Measurements from ENCODE around the gene M1AP.

The M1AP gene

GRCh38 chr2:74597410-74597809 is 50.7 kb downstream of the M1AP start:
- DNase-seq (ENCODE audit: low spot score): no peak

DNA sequence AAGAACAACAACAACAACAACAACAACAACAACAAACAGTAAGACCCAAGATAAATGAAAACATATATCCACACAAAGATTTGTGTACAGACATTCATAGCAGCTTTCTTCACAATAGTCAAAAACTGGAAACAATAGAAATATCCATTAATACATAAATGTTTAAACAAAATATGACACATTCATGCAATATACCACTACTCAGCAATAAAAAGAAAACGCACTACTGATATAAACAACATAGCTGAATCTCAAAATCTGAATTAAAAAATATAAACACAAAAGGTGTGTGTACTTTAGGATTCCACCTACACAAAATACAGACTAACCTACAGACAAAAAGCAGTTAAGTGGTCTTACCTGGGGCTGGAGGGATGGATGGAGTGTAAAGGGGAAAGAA is 51.5 kb downstream of the M1AP start:
- DNase-seq (ENCODE audit: low spot score): no peak

GRCh38 chr2:74593826-74594772 is 54.0 kb downstream of the M1AP start:
- DNase-seq (ENCODE audit: low spot score): no peak

GRCh38 chr2:74588664-74589063 is 59.5 kb downstream of the M1AP start:
- DNase-seq (ENCODE audit: low spot score): no peak

DNA sequence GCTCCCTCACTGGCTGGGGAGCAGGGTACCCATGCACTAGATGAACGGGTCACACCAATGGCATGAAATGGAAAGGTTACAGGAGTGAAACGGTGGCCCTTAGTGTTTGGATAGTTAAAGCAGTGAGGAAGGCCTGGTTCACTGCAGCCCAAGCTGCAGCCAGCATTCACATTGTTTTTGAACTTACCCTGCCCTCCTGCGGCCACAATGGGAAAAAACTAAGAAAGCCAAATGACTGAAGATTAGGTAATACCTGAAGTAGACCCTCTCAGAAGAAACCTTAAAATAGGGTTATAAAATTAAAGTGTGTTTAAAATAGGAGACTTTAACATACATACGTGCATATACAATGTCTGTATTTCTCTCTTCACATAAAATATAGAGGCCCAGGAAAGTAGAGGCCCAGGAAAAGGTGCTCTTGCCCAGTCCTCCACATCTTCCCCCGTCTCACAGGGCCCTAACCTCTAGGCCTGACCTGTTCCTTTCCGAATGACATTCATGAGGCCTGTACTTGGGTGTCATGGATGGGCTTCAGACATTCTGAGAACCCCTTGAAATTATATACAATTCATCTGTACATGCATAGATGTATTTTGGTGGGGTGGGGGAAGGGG is 60.4 kb downstream of the M1AP start:
- DNase-seq (ENCODE audit: low spot score): peak; percentile 64

DNA sequence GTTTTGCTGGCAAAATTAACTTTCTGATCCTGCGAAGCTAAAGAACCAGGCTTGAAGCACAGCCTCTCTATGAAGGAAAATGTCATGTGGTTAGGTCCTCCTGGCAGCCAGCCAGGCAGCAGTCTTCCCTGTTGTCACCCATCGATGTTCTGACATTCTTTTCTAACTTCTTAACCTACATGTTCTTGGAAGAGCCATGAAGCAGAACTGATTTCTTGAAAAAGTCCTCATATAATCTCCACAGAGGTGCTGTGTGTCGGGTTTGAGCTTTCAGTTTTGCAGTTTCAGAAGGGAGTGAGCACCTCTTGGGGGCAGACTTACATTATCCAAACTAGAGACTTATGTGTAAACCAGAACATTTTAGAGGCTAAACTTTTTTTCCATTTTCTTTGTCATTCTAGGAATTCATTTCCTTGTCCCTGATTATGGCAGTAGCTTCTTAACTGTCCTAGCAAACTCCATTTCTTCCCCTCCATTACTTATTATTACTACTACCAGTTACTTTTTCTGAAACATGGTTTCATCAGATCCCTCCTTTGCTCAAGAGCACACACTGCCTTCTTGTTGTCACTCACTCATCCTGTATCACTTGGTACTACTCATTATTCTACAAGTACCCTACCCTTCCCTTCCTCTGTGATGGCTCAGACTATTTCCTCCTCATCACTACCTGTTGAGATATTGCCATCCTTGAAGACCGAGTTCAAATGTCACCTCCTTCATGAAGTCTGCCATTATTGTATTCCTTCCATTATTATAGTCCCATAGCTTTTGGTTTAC is 62.5 kb downstream of the M1AP start:
- DNase-seq (ENCODE audit: low spot score): no peak

DNA sequence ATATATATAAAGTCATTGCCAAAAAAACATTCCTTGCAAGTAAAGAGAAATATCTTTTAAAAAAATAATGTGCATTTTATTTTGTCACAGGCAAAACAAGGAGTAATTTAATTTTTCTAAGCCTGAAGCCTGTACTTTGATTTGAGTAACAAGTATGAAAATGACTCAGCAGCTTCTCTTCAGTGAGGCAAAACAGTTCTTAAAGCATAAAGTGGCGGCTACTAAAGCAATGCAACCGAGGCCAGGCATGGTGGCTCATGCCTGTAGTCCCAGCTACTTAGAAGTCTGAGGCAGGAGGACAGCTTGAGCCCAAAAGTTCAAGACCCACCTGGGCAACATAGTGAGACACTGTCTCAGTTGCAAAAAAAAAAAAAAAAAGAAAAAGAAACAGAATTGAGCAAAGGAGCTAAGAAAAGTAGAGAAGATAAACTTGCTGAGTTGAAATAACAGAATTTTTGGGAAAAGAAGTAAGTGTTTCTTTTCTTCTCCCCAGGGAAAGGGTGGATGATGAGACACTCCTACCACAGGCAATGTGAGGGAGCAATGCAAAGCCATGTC is 64.0 kb downstream of the M1AP start:
- DNase-seq (ENCODE audit: low spot score): no peak

DNA sequence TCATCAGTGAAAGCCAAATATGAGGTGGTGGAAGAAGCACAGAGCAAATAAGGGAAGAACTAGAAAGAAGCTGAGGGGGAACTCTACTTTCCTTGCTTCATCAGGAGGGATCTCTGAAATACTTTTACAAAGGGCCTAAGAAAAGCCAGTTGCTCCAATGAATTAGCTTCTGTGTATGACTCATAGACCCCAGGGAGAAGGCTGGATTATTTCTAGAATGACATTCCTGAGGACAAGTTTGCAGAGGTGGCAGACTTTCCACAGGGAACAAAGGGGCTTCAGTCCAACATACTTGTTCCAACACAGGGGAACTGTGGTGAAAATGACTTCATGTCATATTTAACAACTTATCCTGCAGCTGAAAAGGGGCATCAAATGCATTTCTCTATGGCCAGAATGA is 64.6 kb downstream of the M1AP start:
- peak; percentile 61 for DNase-seq (ENCODE audit: low spot score)

GRCh38 chr2:74582184-74582583 is 65.9 kb downstream of the M1AP start:
- DNase-seq (ENCODE audit: low spot score): no peak

DNA sequence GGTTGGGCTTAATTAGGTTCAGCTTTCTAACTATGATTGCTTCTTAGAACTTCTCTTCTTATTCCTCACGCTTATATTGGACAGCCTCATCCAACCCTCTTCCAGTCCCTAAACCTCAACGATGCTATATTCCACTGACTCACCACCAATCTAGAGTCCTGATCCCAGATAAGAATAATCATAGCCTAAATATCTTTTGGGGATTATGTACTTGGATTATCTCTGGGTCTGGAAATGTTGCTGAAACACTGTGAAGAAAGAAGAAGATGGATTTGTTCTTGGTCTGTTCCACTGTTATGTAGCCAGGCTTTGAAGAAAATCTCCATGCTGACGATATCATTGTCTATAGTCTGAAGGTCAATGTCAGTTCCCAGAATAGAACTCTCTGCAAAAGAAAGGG is 66.7 kb downstream of the M1AP start:
- DNase-seq (ENCODE audit: low spot score): no peak

DNA sequence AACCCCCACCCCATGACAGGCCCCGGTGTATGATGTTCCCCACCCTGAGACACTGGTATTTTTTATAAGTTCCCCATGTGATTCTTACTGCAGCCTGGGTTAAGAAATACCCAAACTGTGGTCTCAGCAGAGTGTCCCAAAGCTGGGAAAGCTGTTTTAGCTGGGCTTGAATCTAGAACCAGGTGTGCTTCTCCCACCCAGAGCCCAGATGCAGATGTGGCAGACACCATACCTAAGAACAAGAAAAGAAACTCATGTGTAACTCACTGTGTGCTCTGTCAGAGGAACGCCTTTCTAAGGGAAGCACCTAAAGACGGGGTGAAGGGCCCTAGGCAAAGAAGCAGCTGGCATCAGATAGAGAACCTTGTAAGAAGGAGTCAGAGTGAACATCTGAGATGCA is 69.7 kb downstream of the M1AP start:
- no peak for DNase-seq (ENCODE audit: low spot score)

DNA sequence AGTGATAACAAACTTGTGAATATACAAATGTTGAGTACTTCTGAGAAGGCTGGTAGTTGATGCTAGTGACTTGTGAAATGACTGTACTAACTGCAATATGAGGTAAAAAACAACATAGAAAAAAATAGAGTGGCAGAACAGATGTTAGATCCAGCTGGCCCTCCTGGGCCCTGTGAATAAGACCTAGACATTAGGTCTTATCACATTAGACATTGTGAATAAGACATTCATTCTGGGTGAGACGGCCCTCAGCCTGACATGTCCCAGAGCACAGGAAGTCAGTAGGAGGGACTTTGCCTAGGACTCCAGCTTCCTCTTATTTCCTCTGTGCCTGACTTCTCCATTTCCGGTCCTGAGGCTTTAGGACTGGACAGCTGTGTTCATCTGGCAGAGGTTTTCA is 70.7 kb downstream of the M1AP start:
- peak; percentile 58 for DNase-seq (ENCODE audit: low spot score)

DNA sequence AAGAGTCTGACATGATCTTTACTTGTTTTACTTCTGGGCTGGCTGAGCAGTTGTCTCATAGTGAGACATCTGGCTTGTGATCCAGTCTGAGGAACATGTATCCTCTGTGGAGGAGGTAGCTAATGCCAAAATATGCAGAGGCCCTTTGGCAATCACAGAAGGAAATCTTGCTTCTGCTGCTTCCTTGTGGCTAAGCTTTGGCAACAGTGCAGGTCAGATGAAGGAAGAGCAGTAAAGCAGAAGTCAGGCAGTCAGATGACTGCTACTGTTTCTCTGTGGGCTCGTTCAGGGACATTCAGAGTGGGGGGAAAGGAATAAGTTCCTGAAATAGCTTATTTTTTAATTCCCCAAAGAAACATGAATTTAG is 71.3 kb downstream of the M1AP start:
- no peak for DNase-seq (ENCODE audit: low spot score)

DNA sequence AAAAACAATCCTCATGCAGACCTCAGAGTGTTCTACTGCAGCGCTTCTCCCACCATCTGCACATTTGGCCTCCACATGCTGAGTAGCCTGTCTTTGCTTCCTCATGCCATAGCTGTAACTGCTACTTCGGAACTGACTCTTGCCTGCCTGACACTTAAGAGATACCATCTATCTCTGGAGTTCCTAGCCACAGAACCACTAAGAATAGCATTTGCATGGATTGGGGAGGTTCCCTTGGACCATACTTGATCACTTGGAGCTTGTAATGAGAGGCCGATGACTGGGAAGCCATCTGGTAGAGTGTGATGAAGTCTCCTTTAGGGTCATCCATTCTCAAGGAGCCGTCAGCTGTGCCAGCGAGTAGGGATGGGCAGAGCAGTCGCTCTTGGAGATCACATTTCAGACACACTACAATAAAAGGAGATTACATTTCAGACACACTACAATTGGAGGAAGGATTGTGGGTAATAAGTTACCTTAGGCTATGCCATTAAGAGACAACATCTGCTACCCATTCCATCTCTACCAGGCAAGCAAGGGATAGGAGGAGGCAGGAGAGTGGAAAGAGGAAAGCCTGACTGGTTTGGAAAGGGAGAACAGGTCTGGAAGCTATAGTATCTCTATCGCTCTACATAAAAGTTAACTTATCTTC is 71.8 kb downstream of the M1AP start:
- no peak for DNase-seq (ENCODE audit: low spot score)

DNA sequence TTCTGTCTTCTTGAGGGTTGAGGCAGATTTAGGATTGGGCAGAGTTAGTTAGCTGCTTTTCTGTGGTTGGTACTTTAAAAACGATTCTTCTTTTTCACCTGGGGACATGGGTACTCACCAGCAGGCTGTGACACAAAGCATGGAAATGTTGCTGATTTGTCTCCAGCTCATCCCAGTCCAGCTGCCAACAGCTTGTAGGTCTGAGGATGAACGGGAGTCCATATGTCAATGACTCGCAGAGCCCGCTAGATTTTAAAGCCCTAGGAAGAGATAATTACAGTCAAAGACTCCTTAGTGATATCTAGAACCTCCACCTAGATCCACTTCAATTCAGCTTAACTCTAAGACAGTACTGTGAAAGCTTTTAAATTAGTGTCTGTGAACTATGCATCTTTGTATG is 72.8 kb downstream of the M1AP start:
- no peak for DNase-seq (ENCODE audit: low spot score)

- DNase-seq (ENCODE audit: low spot score): no peak
Observed at GRCh38 chr2:74573747-74574562, 74.2 kb downstream of the M1AP start.

- no peak for DNase-seq (ENCODE audit: low spot score)
Observed at GRCh38 chr2:74572178-74572925, 75.8 kb downstream of the M1AP start.

DNA sequence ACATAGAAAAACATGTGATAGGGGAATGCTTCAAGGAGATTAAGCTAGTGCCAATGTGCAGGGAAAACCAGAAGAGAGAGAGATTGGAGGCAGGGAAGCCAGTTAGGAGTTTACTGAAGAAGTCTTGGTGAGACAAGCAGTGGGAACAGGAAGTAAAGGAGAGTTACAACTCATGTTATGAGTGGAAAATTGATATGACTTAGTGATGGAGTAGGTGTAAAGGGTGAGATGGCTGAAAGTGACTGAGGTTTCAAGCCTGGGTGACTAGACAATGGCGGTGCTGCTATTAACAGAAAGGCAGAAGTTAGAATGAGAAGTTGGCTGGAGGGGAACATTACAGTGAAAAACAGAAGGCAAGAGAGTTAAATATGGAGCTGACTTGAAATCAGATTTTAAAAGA is 77.1 kb downstream of the M1AP start:
- DNase-seq (ENCODE audit: low spot score): no peak

GRCh38 chr2:74569686-74570085 is 78.4 kb downstream of the M1AP start:
- no peak for DNase-seq (ENCODE audit: low spot score)

DNA sequence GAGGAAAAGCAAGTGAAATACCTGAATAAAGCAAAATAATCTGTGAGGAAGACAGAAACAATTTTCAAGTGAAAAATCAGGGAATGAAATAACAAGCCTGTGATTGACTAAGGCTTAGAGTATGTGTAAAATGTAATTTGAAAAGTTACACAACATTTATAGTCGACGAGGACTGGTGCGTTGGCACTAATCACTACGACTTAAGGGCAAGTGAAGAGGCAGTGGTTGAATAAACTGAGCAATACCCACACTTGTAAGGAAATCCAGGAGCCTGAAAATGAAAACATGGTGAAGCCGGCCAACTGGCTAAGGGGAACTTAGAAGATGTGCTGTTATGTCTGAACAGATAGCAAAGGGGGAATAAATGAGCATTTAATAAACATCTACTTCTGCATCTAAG is 80.2 kb downstream of the M1AP start:
- no peak for DNase-seq (ENCODE audit: low spot score)

DNA sequence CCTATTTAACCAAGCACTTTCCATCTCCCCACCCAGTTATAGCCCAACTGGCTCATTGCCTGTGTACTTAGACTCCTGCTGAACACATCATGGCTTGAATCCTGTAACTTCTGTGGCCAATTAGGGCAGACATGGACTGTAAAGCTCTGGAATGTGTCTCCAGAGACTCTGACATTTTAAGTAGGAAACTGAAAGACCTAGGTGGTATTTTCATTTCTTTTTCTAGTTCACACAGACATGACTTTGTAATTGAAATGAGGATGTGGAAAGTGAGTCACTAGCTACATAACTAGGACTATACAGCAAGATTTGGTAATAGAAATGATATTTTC is 81.4 kb downstream of the M1AP start:
- DNase-seq (ENCODE audit: low spot score): peak; percentile 59

Measured in kidney capillary endothelial cell (primary cell).